ENCODE results near the gene ABCB1.
"Not testable (repeated sequence)": the region's sequence is repeated elsewhere in the genome, so short reads cannot be mapped to it uniquely, and the experiment has no call there.

ABCB1 gene

GRCh38 chr7:87511510-87511909 lies 89.2 kb downstream of the ABCB1 start:
- no peak for DNase-seq

GRCh38 chr7:87510411-87510875 lies 90.2 kb downstream of the ABCB1 start:
- DNase-seq: no peak

GRCh38 chr7:87507446-87507845 lies 93.2 kb downstream of the ABCB1 start:
- DNase-seq: no peak

- DNase-seq: no peak
These were observed 94.2 kb downstream of the ABCB1 start for GRCh38 chr7:87506246-87507180.

GRCh38 chr7:87505557-87506245 lies 95.0 kb downstream of the ABCB1 start:
- no peak for DNase-seq

- DNase-seq: no peak
These were observed 95.6 kb downstream of the ABCB1 start for GRCh38 chr7:87505122-87505521.

GRCh38 chr7:87499494-87499893 lies 101.2 kb downstream of the ABCB1 start:
- no peak for DNase-seq

GRCh38 chr7:87498893-87499292 lies 101.8 kb downstream of the ABCB1 start:
- DNase-seq: no peak

GRCh38 chr7:87497482-87497881 lies 103.2 kb downstream of the ABCB1 start:
- no peak for DNase-seq

GRCh38 chr7:87495366-87495765 lies 105.3 kb downstream of the ABCB1 start:
- no peak for DNase-seq

GRCh38 chr7:87494454-87494853 lies 106.2 kb downstream of the ABCB1 start:
- no peak for DNase-seq

GRCh38 chr7:87483131-87483530 lies 117.6 kb downstream of the ABCB1 start:
- DNase-seq: no peak

GRCh38 chr7:87482115-87482514 lies 118.6 kb downstream of the ABCB1 start:
- no peak for DNase-seq

GRCh38 chr7:87480386-87480785 lies 120.3 kb downstream of the ABCB1 start:
- no peak for DNase-seq

GRCh38 chr7:87479951-87480350 lies 120.7 kb downstream of the ABCB1 start:
- no peak for DNase-seq

- DNase-seq: no peak
These were observed 124.5 kb downstream of the ABCB1 start for GRCh38 chr7:87476179-87476557.

- DNase-seq: no peak
These were observed 125.1 kb downstream of the ABCB1 start, which contains the start of gene ABCB4 for GRCh38 chr7:87475359-87476178. TSS of gene ABCB4 (minus strand) at chr7:87475680. CDS start at chr7:87475465, 215 bp downstream.

GRCh38 chr7:87474533-87475358 lies 125.9 kb downstream of the ABCB1 start:
- DNase-seq: no peak

GRCh38 chr7:87473986-87474385 lies 126.7 kb downstream of the ABCB1 start:
- no peak for DNase-seq

- DNase-seq: no peak
These were observed 127.5 kb downstream of the ABCB1 start for GRCh38 chr7:87473192-87473591.

- no peak for DNase-seq
These were observed 129.2 kb downstream of the ABCB1 start for GRCh38 chr7:87471473-87471872.

GRCh38 chr7:87469204-87469603 lies 131.5 kb downstream of the ABCB1 start:
- DNase-seq: not testable (repeated sequence)
